GM19025 (cell line): ENCODE data around the gene ASPRV1.
A peak's percentile ranks its signal among the peaks of the same experiment; 100 is the strongest.

Source experiments
- ATAC-seq: cut with Tn5 transposase; IDR thresholded peaks from one replicate; pipeline ENCODE4 v1.9.1; 2021; ENCODE audit warnings: mild to moderate bottlenecking, low read depth, moderate library complexity; ENCODE audit not compliant: unreplicated experiment

Gene ASPRV1

DNA sequence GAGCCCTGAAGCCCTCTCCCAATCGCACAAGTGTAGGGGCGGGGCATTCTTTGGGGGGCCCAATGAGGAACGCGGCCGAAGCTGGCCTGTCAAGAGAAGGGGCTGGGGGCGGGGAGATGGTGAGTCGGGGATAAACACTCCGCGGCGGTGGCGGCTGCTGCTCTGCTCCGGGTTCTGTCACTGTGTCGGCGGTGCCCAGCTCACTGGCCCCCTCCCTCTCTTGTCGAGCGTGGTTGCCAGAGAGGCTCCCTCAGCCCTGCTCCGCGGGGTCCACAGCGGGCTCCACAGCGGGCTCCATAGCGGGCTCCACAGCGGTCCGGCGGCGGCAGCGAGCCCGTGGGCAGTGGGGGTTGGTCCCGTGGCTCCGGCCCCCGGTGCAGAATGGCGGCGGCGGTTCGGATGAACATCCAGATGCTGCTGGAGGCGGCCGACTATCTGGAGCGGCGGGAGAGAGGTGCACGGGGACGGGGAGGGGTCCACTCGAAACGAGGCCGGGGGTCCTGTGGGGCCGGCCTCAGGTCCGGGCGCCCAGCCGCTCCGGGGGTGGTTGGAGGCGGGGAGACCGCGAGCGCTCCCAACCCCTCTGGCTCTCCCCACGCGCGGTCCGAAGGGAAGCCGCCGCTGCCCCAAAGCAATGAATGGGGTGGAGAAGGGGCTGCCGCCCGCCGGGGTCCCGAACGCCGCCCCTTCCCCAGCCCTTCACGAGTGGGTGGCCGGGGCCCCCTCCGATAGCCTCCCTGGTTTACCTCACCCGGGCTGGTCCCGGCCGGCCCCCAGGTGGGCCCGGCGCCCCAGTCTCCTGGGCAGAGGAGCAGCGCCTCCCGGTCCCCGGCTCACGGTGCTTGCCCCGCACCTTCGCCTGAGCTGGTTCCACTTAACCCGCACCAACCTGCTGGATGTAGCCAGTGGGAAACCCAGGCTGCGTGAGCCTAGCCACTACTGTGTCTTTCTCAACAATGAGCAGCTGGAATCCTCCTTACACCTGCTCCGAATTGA is 46.2 kb downstream of the ASPRV1 start, which contains the start of gene MXD1:
MXD1 (plus strand) TSS at position 160 of the 996 bp plus-strand sequence; CDS start at position 382, 222 bp downstream.
- ATAC-seq = no peak

DNA sequence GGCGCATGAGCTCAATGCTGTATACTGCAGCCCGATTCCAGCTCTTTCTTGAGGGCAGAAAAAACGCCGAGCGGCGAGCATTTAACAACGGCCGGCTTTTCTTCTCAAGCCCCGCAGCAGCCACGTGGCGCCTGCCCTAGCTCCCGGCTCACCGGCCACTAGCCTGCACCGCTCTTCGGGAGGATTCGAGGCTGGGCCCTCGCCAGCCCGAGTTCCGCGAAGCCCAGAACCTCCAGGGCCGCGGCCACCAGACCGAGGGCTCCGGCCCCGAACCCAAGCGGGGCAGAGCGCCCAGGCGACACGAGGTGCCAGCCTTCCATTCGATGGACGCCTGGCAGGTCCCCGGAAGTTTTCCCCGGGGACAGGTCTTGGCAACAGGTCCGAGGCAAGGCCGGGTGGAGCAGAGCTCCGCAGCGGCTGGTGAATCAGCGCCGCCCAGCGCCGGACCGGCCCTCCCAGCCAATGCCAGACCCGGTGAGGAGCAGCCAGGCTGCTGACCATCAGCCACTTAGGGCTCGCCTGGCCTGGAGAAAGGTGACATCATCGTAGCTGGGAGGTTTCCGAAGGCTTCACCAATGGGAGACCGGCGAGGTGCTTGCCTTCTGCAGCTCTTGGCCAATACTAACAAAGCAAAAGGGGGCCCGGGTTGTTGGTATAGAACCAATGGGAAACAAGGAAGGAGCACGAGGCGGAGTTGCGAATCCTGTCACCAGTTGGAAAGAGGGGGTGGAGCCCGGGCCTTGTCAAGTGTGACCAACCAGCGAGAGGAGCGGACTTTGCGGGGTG is 47.1 kb downstream of the ASPRV1 start:
- peak; percentile 88 for ATAC-seq

GRCh38 chr2:69911985-69912563 is 49.4 kb downstream of the ASPRV1 start:
- no peak for ATAC-seq
